ENCODE results near the gene SCN4A. TPM values are rescaled to one million over a fixed set of nuclear protein-coding genes. Genes with fewer than 3 reads are reported as not detected.

Gene SCN4A
- total RNA-seq, 1 donor from 2014 or later = 0.07 TPM

Other genes with a start within 250 kb of the SCN4A start
- gene STRADA, start 231.1 kb downstream of the SCN4A start, total RNA-seq = 19.7 and 22.1 TPM in 2 replicates
- 92.4 and 113 TPM in 2 replicates for gene CCDC47, start 199.3 kb downstream of the SCN4A start, total RNA-seq
- 67.0 and 83.1 TPM in 2 replicates for gene DDX42, start 198.7 kb downstream of the SCN4A start, total RNA-seq
- 134 and 137 TPM in 2 replicates for gene PSMC5, start 145.5 kb downstream of the SCN4A start, total RNA-seq
- gene FTSJ3, start 145.3 kb downstream of the SCN4A start, total RNA-seq = 64.3 and 102 TPM in 2 replicates
- 71.5 and 107 TPM in 2 replicates for gene SMARCD2, start 130.2 kb downstream of the SCN4A start, total RNA-seq
- gene CSH2, start 99.2 kb downstream of the SCN4A start, total RNA-seq = not detected in 2 replicates
- not detected in 2 replicates for gene GH2, start 91.0 kb downstream of the SCN4A start, total RNA-seq
- gene CSH1, start 76.3 kb downstream of the SCN4A start, total RNA-seq = not detected in 2 replicates
- not detected in 2 replicates for gene CSHL1, start 61.7 kb downstream of the SCN4A start, total RNA-seq
- gene GH1, start 54.1 kb downstream of the SCN4A start, total RNA-seq = not detected in 2 replicates
- 1.5 and 1.7 TPM in 2 replicates for gene CD79B, start 40.6 kb downstream of the SCN4A start, total RNA-seq
- gene PRR29, start 25.4 kb upstream of the SCN4A start, total RNA-seq = 0.20 and 0.28 TPM in 2 replicates
- gene ICAM2, start 47.7 kb upstream of the SCN4A start, total RNA-seq = 668 and 680 TPM in 2 replicates
- gene ERN1, start 157.2 kb upstream of the SCN4A start, total RNA-seq = 9.9 and 14.1 TPM in 2 replicates